ENCODE results near the gene PPM1G. TPM values are rescaled to one million over a fixed set of nuclear protein-coding genes. Genes with fewer than 3 reads are reported as not detected.
"Not testable (repeated sequence)": the region's sequence is repeated elsewhere in the genome, so short reads cannot be mapped to it uniquely, and the experiment has no call there.

Gene PPM1G
- total and polyA plus RNA-seq, 3 experiments from 2014 or later: 104 to 191 (median 189) TPM

DNA sequence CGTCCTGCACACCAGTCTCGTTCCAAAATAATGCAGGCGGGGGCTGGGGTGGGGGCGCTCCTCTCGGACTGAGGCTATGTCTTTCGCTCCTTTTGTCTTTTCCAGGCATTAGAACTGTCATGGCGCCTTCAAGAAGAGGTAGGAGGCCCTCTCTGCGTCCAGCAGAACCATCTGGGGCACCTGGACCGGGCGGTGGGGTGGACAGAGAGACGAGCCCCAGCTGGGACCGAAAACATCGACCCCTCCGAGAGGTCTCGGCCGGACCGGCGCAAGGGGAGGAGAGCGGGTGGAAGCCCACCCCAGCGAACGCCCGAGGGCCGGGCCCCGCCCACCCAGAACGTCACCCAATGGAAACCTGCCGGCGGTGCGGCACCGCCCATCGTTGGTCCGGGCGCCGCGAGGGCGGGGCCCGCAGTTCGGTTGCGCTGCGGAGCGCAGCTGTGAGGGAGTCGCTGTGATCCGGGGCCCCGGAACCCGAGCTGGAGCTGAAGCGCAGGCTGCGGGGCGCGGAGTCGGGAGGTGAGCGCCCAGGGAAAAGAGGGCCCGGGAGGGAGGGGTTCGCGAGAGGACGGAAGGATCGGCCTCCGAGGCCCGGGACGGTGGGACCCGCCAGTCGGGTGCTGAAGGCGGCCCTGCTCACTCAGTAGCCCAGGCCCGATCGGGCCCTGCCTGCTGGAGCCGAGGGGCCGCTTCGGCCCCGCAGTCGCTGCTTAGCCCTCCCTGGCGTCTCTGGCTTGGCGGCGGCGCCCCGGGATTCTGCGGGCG, 19.0 kb upstream of the PPM1G start, which contains the start of gene NRBP1:
NRBP1 (plus strand) TSS at position 419 of the 765 bp plus-strand sequence. CDS start 4,643 bp downstream, outside the sequence.
- H3K9me3 ChIP-seq (ENCODE audit: low read length): no peaks in the 10 kb centered on the region
- Mint-ChIP-seq H3K36me3 (peaks cover 0 to 26% (median 5%) of the 10 kb centered on the region in 3 donors), H3K4me1 (peaks cover 36 to 48% (median 45%) of the 10 kb centered on the region in 3 donors), H3K27me3 (no peaks in the 10 kb centered on the region), H3K4me3 (peak within 1 kb of the TSS; percentile 98 to 99 (median 98)), H3K27ac (peak within 1 kb of the TSS; percentile 96 to 99 (median 97)), H3K9me3 (no peaks in the 10 kb centered on the region)
- H3K4me3 ChIP-seq (ENCODE audit: low read length): peak within 1 kb of the TSS; percentile 90
- DNase-seq: peak; percentile 83 to 92 (median 90)
- peaks cover 29% of the 10 kb centered on the region for H3K4me1 ChIP-seq (ENCODE audit: insufficient read depth, low read length)
- peak within 1 kb of the TSS; percentile 90 for H3K27ac ChIP-seq (ENCODE audit: low read depth, low read length)
- no peaks in the 10 kb centered on the region for H3K27me3 ChIP-seq (ENCODE audit: insufficient read depth, low read length, poor library complexity, severe bottlenecking)
- H3K36me3 ChIP-seq (ENCODE audit: insufficient read depth, low read length): peaks cover 5% of the 10 kb centered on the region
- POLR2A ChIA-PET: interaction anchor here (0.6 to 3.5 kb wide), 5 partner anchors 19 to 154 kb away, joined by 3 to 25 read pairs (median 3); partner anchors contain the start of genes GTF3C2, IFT172, PPM1G and ZNF512
- CTCF ChIA-PET: interaction anchor here (1.0 to 2.8 kb wide), 4 partner anchors 18 to 105 kb away, joined by 3 to 11 read pairs (median 6); partner anchors contain the start of genes EIF2B4, MPV17, PPM1G and SNX17

DNA sequence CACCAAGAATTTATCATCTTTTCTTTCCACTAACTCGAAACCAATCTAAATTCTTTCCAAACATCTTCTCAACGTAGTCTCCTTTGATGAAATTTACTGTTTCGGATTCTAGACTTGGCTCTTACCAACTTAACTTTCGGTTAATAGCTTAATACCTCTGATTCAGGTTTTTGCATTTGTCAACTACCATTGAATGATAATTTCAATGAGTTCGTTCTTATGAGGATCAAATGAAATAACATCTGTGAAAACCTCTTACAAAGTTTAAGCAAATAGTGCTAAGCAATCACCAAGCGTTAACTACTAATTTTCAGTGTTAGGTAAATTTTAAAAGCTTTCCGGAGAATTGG, 18.4 kb upstream of the PPM1G start:
- H3K4me3 Mint-ChIP-seq: peak overlapping the region; percentile 96 to 99 (median 98)
- Histone ChIP-seq H3K27ac (ENCODE audit: low read depth, low read length) (peak overlapping the region; percentile 90), H3K4me1 (ENCODE audit: insufficient read depth, low read length) (peaks cover 29% of the 10 kb centered on the region), H3K4me3 (ENCODE audit: low read length) (peak overlapping the region; percentile 90), H3K27me3 (ENCODE audit: insufficient read depth, low read length, poor library complexity, severe bottlenecking) (no peaks in the 10 kb centered on the region), H3K36me3 (ENCODE audit: insufficient read depth, low read length) (no peaks in the 10 kb centered on the region), H3K9me3 (ENCODE audit: low read length) (no peaks in the 10 kb centered on the region)
- peaks cover 0 to 21% (median 0%) of the 10 kb centered on the region in 3 donors for H3K36me3 Mint-ChIP-seq
- H3K4me1 Mint-ChIP-seq: peaks cover 32 to 43% (median 39%) of the 10 kb centered on the region in 3 donors
- no peak for DNase-seq
- no peaks in the 10 kb centered on the region for H3K9me3 Mint-ChIP-seq
- CTCF ChIA-PET: interaction anchor here (1.0 to 2.8 kb wide), 3 partner anchors 18 to 58 kb away, joined by 3 to 11 read pairs (median 8); partner anchors contain the start of genes EIF2B4, PPM1G and SNX17
- no peaks in the 10 kb centered on the region for H3K27me3 Mint-ChIP-seq
- POLR2A ChIA-PET: interaction anchor here (1.0 to 3.5 kb wide), 4 partner anchors 18 to 71 kb away, joined by 3 to 25 read pairs (median 4); partner anchors contain the start of genes GTF3C2, IFT172 and PPM1G
- H3K27ac Mint-ChIP-seq: peak overlapping the region; percentile 95 to 99 (median 96)

DNA sequence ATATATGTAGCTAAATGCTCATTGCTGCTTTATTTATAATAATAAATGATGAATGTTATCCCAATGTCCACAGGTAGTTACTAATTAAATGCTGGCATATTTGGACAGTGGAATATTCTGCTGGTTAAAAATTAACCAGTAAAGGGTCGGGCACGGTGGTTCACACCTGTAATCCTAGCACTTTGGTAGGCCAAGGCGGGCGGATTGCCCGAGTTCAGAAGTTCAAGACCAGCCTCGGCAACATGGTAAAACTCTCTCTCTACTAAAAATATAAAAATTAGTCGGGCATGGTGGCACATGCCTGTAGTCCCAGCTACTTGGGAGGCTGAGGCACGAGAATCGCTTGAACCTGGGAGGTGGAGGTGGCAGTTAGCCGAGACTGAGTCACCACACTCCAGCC, 15.6 kb upstream of the PPM1G start:
- H3K27ac Mint-ChIP-seq; H3K4me3 Mint-ChIP-seq; H3K9me3 ChIP-seq (ENCODE audit: low read length); H3K9me3 Mint-ChIP-seq; DNase-seq; H3K27ac ChIP-seq (ENCODE audit: low read depth, low read length); POLR2A ChIA-PET; H3K36me3 ChIP-seq (ENCODE audit: insufficient read depth, low read length); H3K27me3 ChIP-seq (ENCODE audit: insufficient read depth, low read length, poor library complexity, severe bottlenecking); H3K27me3 Mint-ChIP-seq; H3K4me3 ChIP-seq (ENCODE audit: low read length); CTCF ChIA-PET: not testable (repeated sequence)
- Mint-ChIP-seq H3K36me3 (peaks cover 0 to 12% (median 0%) of the 10 kb centered on the region in 3 donors), H3K4me1 (peaks cover 14 to 19% (median 18%) of the 10 kb centered on the region in 3 donors)
- H3K4me1 ChIP-seq (ENCODE audit: insufficient read depth, low read length): peaks cover 14% of the 10 kb centered on the region

DNA sequence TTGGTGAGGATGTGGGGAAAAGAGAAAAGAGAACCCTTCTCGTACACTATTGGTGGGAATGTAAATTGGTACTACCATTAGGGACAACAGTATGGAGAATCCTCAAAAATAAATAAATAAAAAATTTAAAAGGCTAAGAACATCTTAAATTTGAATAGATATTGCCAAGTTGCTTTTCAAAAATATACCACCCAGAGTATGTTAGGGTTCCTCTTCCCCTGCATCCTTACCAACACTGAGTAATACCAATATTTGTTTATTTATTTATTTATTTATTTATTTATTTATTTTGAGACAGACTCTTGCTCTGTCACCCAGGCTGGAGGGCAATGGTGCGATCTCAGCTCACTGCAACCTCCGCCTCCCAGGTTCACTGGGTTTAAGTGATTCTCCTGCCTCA, 13.6 kb upstream of the PPM1G start:
- Histone ChIP-seq H3K36me3 (ENCODE audit: insufficient read depth, low read length) (no peaks in the 10 kb centered on the region), H3K9me3 (ENCODE audit: low read length) (no peaks in the 10 kb centered on the region), H3K27ac (ENCODE audit: low read depth, low read length) (no peak overlapping the region), H3K4me3 (ENCODE audit: low read length) (no peak overlapping the region), H3K27me3 (ENCODE audit: insufficient read depth, low read length, poor library complexity, severe bottlenecking) (no peaks in the 10 kb centered on the region), H3K4me1 (ENCODE audit: insufficient read depth, low read length) (peaks cover 6% of the 10 kb centered on the region)
- Mint-ChIP-seq H3K4me1 (peaks cover 4 to 6% (median 6%) of the 10 kb centered on the region in 3 donors), H3K36me3 (no peaks in the 10 kb centered on the region), H3K27ac (no peak overlapping the region), H3K9me3 (no peaks in the 10 kb centered on the region), H3K4me3 (no peak overlapping the region), H3K27me3 (peaks cover 0 to 3% of the 10 kb centered on the region in 2 donors)
- no peak for DNase-seq
- CTCF ChIA-PET: interaction anchor here (1.1 kb wide), 1 partner anchor 13 kb away, joined by 6 read pairs; no protein-coding TSS in a partner anchor
- POLR2A ChIA-PET: no interaction called here

DNA sequence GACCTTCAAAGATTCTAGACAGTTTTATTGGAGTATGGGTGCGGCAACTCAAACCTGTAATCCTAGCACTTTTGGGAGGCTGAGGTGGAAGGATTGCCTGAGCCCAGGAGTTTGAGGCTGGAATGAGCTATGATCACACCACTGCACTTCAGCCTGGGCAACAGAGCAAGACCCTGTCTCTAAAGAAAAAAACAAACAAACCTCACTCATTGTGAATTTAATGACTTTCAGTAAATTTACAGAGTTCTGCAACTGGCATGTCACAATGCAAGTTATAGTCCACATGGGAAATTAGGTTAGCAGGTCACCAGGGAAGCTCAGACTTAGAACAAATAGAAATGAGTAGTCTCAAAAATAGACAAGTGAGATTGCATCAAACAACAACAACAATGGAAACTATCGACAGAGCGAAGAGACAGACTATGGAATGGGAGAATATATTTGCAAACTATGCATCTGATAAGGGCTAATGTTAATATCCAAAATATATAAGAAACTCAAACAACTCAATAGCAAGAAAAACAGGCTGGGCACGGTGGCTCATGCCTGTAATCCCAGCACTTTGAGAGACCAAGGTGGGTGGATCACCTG, 12.4 kb upstream of the PPM1G start:
- Histone ChIP-seq H3K4me1 (ENCODE audit: insufficient read depth, low read length) (no peaks in the 10 kb centered on the region), H3K36me3 (ENCODE audit: insufficient read depth, low read length) (no peaks in the 10 kb centered on the region), H3K4me3 (ENCODE audit: low read length) (no peak overlapping the region), H3K9me3 (ENCODE audit: low read length) (no peaks in the 10 kb centered on the region), H3K27ac (ENCODE audit: low read depth, low read length) (no peak overlapping the region), H3K27me3 (ENCODE audit: insufficient read depth, low read length, poor library complexity, severe bottlenecking) (no peaks in the 10 kb centered on the region)
- H3K4me1 Mint-ChIP-seq: no peaks in the 10 kb centered on the region
- no peak overlapping the region for H3K27ac Mint-ChIP-seq
- H3K9me3 Mint-ChIP-seq: no peaks in the 10 kb centered on the region
- no peaks in the 10 kb centered on the region for H3K36me3 Mint-ChIP-seq
- CTCF ChIA-PET: no interaction called here
- POLR2A ChIA-PET: no interaction called here
- peaks cover 0 to 3% of the 10 kb centered on the region in 2 donors for H3K27me3 Mint-ChIP-seq
- no peak for DNase-seq
- no peak overlapping the region for H3K4me3 Mint-ChIP-seq

DNA sequence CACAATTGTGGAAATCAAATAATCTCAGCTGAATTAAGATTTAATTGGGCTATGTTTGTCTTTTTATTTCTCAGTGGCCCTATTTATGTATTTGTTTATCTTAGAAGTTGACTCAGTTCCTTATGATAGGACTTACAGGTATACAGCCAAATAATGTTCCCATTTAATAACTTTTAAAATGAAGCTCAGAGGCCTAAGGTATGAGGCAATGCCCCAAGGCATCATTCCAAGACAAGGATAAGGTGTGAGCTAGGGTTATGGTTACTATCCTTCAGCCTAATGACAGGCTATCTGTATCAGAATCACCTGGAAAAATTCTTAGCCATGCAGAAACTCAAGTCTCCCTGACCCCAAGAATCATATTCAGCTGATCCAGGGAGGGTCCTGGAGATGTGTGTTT, 11.6 kb upstream of the PPM1G start:
- CTCF ChIA-PET: no interaction called here

DNA sequence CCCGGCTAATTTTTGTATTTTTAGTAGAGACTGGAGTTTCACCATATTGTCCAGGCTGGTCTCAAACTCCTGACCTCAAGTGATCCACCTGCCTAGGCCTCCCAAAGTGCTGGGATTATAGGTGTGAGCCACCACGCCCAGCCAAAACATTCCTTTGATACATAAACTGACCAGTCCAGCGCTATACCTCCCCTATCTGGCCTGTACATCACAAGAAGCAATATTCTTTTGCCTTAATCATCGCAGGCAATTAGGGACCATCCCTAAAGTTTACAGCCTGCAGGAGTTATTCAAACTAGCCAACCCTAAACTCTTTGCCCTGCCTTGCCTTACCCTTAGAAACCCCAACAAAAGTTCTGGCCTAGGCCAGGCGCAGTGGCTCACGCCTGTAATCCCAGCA, 6.8 kb upstream of the PPM1G start:
- Histone ChIP-seq H3K27me3 (ENCODE audit: insufficient read depth, low read length, poor library complexity, severe bottlenecking) (no peaks in the 10 kb centered on the region), H3K4me3 (ENCODE audit: low read length) (no peak overlapping the region), H3K27ac (ENCODE audit: low read depth, low read length) (no peak overlapping the region), H3K9me3 (ENCODE audit: low read length) (no peaks in the 10 kb centered on the region), H3K36me3 (ENCODE audit: insufficient read depth, low read length) (no peaks in the 10 kb centered on the region), H3K4me1 (ENCODE audit: insufficient read depth, low read length) (no peaks in the 10 kb centered on the region)
- Mint-ChIP-seq H3K27ac (no peak overlapping the region), H3K4me1 (no peaks in the 10 kb centered on the region), H3K36me3 (no peaks in the 10 kb centered on the region), H3K4me3 (no peak overlapping the region), H3K27me3 (peaks cover 0 to 13% of the 10 kb centered on the region in 2 donors), H3K9me3 (no peaks in the 10 kb centered on the region)
- no peak for DNase-seq
- ChIA-PET CTCF (no interaction called here), POLR2A (no interaction called here)

More for the DNA sequence above, 11.6 kb upstream of the PPM1G start:
- Histone ChIP-seq H3K4me1 (ENCODE audit: insufficient read depth, low read length) (no peaks in the 10 kb centered on the region), H3K27me3 (ENCODE audit: insufficient read depth, low read length, poor library complexity, severe bottlenecking) (no peaks in the 10 kb centered on the region), H3K4me3 (ENCODE audit: low read length) (no peak overlapping the region), H3K9me3 (ENCODE audit: low read length) (no peaks in the 10 kb centered on the region), H3K36me3 (ENCODE audit: insufficient read depth, low read length) (no peaks in the 10 kb centered on the region), H3K27ac (ENCODE audit: low read depth, low read length) (no peak overlapping the region)
- peaks cover 0 to 3% of the 10 kb centered on the region in 2 donors for H3K27me3 Mint-ChIP-seq
- DNase-seq: no peak
- no peaks in the 10 kb centered on the region for H3K36me3 Mint-ChIP-seq
- no peak overlapping the region for H3K27ac Mint-ChIP-seq
- no peak overlapping the region for H3K4me3 Mint-ChIP-seq
- no peaks in the 10 kb centered on the region for H3K4me1 Mint-ChIP-seq
- POLR2A ChIA-PET: no interaction called here
- no peaks in the 10 kb centered on the region for H3K9me3 Mint-ChIP-seq

Data from CD8-positive, alpha-beta memory T cell (primary cell).